ENCODE results near the gene RSAD1.
"Not testable (repeated sequence)": the region's sequence is repeated elsewhere in the genome, so short reads cannot be mapped to it uniquely, and the experiment has no call there.

Gene RSAD1

DNA sequence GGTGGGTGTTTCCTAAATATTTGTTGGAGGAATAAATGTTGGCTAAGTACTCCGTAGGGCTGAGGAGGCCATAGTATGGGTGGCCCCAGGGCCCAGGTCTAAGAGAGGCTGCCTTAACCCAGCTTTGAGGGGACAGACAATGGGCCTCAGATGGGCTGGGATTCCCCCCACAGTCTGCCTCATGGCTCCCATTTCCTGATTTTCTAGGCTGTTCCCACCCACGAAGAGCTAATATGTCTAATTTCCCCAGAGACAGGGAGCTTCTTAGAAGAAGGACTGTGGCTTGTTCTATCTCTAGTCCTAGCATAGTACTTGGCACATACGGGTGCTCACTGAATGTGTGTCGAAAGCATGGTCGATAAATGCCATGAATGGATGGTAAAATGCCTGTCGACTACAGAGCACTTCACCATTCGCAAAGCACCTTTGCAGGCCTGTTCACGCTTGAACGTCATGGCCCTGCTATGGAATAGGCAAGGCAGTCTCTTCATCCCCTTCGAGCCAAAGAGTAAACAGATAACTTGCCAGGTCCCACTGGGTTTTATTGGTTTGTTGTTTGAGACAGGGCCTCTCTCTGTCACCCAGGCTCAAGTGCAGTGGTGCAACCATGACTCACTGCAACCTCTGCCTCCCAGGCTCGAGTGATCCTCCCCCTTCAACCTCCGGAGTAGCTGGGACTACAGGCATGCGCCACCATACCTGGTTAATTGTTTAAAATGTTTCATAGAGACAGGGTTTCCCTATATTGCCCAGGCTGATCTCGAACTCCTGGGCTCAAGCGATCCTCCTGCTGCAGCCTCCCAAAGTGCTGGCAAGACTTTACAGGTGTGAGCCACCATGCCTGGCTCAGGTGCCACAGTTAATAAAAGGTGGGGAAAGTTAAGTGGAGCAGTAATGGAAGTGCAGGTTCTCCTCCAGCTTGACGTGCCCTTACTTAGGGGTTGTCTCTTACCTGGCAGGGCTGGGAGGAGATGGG, 19.7 kb upstream of the RSAD1 start:
- no peak for DNase-seq

DNA sequence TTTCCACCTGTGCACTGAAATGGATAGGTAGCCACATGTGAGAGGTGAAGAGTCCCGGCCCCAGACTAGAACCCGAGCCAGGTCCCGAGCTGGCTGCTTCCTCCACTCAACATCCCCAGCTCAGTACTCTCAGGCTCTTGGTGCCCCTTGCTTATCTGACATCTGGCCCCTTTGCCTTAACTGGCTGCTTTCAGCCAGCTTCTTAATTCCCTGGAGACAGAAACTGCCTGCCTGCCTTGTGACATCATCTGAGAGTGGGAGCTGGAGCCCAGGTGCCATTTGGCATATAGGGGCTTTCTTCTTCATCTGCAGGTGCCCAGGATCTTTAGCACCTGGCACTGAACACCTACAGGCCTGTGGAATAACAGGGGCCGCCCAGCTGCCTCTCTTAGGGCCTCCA, 18.9 kb upstream of the RSAD1 start:
- DNase-seq: no peak

DNA sequence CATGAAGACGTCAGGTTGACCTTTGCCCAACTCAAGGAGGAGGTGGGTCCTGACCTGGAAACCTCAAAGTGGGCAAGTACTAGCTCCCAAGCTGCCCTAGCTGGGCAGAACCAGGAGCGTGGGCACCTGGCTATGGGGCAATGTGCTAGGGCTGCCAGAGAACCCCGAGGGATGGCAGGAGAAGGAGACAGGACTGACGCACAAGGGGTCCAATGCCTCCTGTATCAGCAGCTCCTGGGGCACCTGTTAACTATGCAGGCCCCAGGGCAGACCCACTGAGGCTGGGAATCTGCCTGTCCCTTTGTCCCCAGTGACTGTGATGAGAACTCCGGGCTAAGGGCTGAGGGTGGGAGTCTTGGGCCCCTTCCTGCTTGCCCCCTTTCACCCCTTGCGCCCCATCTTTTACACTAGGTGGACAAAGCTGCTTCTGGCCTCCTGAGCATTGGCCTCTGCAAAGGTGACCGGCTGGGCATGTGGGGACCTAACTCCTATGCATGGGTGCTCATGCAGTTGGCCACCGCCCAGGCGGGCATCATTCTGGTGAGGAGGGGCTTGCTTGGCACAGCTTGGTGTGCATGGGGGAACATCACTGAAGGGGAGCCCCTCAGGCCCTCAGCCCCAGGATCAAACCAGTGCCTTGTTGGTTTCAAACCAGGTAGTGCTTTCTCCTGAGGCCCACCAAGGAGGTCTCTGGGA, 17.7 kb upstream of the RSAD1 start:
- no peak for DNase-seq

DNA sequence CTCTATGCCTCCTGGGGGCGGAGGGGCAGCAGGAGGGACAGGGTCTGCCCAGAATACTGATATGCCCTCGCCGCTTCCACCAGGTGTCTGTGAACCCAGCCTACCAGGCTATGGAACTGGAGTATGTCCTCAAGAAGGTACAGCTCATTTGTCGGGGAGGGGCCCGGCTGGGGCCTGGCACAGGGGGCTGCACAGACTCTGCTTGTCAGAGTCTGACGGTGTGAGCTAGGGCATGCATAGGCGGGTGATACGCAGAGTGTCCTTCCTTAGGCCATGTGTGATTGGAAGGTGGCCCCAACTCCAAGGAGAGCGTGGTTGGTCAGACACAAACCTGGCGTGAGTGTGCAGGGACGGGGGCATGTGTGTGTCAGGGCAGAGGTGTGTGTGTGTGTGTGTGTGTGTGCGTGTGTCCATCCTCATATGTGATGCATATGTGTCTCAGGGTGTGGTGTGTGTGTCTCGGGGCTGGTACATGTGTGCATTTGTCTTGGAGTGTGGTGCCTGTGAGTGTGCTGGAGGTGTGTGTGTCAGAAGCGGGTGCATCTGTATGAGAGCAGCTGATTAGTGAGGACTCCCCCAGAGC, 17.0 kb upstream of the RSAD1 start:
- DNase-seq: no peak

DNA sequence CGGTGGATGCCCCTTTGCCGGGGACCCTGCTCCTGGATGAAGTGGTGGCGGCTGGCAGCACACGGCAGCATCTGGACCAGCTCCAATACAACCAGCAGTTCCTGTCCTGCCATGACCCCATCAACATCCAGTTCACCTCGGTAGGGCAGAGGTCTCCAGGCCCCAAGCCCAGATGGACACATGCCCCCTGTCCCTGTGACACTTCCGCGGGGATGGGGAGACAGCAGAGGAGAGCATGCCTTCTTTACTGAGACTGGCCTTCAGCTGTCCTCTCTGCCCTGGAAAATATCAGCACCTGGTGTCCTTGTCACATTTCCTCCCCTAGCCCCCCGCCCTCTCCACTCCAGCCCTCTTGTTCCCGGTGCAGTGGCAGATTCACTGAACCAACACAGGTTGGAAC, 16.2 kb upstream of the RSAD1 start:
- DNase-seq: no peak

DNA sequence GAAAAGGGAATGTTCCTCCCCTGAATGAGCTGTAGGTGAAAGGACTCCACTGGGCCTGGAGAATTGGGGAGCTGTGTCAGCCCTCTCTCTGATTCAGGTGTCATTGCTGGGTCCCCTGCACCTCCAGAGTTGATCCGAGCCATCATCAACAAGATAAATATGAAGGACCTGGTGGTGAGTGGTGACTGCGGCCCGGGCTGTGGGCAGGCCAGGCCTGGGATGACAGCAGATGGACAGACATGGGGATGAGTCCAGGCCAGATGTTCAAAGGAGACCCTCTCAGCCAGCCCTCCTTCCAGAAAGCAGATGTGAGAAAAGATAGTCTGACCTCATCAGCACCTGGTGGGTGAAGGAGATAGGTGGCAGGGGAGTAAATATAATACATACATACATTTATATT, 14.5 kb upstream of the RSAD1 start:
- no peak for DNase-seq

DNA sequence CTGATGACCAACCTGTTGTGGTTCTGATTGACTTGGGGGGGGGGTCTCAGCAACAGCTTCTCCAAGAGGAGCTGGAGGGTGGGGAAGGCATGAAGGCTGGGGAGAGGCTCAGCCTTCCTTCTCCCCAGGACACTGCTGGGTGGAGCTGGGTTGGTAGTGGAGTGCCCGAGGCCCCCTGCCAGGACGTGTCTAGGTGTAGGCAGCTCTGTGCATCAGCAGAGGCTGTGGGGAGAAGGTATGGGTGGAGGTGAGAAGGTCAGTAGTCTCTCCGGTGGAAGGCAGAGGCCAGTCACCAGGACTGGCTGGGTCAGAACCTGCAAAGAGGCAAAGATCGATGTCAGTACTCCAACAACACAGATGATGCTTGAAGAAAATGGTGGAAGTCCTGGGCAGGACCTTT, 13.9 kb upstream of the RSAD1 start:
- no peak for DNase-seq

DNA sequence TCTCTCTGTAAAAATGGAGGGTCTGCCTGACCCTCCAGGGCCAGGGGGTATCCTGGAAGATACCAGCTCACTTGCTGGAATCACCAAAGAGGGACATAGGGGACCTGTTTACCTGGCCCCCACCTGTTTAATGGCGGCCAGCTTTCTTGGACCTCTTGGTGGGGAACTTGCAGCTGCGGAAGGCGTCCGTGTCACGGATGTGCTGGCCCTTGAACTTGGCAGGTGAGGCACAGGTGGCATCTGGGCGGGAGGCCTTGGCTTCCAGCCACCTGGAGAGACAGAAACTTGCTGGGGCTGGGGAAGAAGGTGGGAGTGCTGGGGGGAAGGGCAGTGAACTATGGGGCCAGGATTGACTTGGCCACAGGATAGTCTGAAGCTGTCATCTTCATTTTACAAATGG, 13.5 kb upstream of the RSAD1 start:
- DNase-seq: no peak

DNA sequence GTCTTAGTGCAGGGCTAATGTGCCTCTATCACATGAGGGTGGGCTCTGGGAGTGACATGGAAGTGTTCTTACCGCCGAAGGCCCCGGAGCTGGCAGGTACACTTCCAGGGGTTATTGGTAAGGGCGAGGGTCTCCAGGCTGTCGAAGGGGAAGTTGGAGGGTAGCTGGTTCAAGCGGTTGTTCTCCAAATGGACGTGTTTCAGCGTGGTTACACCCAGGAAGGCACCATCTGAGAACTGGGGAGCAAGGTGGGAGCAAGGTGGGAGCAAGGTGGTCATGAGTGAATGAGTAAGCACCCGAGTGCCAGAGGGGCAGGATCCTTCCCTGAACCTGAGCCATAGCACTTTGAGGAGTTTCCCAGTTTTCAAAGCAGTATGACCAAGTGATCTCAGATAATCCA, 13.0 kb upstream of the RSAD1 start:
- DNase-seq: no peak

DNA sequence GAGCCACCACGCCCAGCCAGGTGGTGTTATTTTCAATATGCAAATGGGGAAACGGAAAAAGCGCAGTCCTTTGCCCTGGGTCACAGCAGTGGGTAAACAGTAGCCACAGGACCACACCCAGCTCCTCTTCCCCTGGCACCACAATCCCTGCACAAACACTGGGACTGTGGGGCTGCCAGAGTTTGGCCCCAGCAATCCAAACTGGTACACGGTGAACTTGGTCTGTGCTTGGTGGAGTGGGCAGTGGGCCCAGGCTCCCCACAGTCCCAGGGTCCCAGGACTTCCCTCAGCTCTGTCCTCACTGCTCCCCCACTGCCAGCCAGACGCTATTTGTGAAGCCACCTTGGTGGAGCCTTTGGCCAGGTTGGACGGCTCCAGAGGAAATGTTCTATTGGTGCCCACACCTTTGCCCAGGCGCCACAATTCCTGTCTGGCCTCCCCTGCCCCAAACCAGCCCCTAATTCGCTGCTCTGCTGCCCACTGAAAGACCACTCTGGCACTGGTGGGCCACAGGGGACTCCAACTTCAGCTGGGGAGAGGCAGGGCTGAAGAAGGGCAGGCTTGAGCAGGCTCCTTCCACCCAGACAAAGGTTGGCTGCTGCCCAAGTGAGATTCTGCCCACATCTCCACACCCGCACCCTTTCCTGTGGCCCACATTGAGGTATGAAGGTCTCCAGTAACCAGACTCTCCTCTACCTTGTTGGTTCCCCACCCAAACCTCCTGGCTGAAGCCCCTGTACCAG, 12.1 kb upstream of the RSAD1 start:
- no peak for DNase-seq

DNA sequence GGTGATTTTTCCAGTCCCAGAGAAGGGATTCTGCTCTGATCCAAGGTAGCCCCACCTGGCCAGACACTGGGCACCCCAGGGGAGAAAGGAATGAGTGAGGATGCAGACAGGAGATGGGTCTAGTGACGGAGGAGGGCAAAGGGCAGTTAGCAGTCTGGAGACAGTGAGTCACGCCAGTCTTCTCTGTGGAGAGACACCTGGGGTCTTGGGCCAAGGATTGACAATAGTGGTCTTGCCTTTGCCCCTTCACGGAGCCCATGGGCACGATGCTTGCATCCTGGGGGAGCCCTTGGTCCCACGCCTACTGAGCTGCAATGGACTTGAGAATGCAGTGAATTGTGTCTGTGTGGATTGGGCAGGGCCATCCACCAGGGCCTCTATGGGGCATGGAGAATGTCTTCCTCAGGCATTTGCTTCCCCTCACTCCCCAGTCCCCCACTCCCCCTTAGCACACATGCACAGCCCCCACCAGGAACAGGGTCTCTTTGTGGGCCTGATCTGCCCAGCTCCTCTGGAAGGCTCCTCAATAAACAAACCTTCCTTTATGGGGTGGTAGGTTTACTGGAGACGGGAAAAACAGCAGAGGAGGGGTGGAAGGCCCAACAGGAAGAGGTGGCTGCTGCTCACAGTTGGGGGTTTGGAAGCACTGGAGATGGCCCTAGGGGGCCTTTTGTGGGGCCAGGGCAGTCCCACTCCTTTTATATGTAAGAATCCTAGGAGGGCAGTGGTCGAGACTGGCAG, 11.4 kb upstream of the RSAD1 start:
- no peak for DNase-seq

DNA sequence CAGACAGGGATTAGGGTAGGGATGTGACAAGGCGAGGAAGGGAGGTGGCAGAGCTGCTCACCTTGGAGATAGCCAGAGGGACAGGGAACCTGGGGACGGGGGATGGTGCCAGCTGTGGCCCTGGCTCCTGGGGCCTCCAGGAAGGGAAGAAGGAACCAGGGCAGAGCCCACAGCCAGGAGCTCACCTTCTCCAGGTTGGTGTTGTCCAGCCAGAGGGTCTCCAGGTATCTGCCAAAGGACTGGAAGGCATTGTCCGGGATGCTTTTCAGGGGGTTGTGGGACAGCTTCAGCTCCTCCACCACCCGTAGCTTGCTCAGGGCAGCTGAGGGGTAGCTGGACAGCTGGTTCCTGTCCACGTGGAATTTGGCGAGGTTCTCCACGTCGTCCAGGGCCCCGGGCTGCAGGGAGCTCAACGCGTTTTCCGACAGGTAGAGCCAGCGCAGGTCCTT, 10.8 kb upstream of the RSAD1 start:
- DNase-seq: no peak

DNA sequence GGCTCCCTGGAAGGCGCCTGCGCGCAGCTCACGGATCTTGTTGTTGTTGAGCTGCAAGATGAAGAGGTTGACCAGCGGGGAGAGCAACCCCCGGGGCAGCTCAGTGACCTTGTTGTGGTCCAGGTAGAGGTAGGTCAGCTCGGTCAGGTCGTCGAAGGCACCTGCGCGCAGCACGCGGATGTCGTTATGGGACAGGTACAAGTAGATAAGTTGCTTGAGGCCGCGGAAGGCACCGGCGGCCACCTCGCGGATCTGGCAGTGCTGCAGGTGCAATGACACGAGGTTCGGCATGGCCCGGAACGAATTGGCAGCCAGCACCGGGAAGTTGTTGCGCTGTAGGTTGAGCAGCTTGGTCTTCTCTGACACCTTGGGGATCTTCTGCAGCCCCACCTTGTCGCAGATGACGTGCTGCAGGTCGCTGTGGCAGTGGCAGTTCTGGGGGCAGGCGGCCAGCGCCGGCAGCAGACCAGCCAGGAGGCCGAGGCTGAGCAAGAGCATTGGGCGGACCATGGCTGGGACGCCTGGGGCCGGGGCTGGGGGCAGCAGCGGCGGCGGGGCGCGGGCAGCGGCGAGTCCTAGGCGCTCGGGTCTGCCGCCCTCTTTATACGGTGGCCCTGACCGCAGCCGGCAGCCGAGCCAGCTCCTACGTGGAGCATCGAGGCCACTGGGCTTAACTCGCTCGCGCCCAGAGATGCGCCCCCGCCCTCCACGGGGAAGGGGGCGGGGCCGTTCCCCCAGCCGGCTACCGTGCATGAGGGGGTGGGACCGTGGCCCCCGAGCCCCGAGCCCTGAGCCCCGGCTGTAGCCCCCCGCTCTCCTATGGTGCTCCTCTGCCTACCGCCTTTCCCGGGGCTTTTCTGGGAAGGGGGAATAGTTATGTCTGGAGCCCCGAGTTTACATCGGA, 10.1 kb upstream of the RSAD1 start, which contains the start of gene CHAD:
Gene CHAD, minus strand, starts transcription at position 577 of the 904 bp plus-strand sequence. Its CDS starts 67 bp downstream, at position 510.
- DNase-seq: no peak

DNA sequence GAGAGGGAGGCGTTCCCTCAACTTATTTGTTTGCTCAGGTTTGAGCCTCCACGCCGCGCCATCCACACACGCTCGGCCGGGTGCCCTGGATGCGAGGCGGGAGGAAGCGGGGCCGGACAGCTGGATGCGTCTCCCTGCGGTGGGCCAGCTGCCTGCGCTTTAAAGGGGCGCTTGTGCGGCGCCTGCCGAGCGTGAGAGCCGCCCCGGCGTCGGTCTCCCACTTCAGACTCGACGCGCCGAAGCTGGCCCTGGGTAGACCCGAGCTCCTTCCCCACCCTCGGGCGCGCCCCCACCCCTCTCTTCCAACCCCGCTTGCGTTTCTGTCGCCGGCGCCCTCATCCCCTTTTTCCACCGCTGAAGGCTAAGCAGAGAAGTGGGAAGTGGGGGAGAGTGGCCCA, 9.5 kb upstream of the RSAD1 start:
- no peak for DNase-seq

DNA sequence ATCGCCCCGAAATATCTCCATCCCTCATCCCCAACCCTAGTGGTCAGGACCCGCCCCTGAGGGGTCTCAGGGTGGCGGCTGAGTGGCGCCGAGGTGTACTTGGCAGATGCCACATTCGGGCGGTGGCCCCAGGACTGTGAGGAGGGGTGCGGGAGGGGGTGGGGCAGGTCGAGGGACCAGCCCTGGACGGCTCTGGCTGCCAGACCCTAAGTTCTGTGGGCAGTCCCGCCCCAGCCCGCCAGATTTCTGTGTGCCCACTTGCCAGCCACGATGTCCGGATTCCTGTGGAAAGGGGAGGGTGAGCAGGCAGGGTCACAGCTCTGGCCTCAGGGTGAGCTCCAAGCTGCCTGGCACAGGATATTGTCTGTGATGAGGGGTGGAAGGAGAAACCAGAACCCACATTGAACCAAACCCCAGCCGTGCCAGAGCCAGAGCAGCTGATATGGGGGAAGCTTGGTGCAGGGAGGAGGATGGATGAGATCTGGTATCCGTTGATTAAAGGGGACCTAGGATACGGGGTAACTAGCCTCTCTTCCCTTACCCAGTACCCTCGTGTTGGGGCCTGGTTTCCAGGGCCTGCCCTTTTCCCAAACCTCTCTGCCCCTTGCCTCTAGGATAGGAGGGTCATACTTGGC, 8.9 kb upstream of the RSAD1 start:
- no peak for DNase-seq

DNA sequence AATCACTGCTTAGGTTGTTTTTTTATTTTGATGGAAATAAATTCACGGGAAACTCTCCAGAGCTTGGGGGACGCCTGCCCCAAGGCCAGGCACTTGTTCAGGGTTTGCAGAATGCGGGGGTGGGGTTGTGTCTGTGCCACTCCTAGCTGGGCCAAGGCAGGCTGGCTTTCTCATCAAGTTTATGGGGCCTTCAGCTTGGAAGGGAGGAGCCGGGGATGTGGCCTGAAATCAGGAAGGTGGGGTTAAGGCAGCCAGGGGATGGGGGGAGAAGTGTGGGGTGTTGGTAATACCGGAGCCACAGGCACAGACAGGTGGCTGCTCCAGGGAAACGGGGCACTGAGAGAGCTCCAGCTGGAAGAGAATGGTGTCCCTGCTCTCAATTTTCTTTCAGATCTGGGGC, 8.2 kb upstream of the RSAD1 start:
- no peak for DNase-seq

DNA sequence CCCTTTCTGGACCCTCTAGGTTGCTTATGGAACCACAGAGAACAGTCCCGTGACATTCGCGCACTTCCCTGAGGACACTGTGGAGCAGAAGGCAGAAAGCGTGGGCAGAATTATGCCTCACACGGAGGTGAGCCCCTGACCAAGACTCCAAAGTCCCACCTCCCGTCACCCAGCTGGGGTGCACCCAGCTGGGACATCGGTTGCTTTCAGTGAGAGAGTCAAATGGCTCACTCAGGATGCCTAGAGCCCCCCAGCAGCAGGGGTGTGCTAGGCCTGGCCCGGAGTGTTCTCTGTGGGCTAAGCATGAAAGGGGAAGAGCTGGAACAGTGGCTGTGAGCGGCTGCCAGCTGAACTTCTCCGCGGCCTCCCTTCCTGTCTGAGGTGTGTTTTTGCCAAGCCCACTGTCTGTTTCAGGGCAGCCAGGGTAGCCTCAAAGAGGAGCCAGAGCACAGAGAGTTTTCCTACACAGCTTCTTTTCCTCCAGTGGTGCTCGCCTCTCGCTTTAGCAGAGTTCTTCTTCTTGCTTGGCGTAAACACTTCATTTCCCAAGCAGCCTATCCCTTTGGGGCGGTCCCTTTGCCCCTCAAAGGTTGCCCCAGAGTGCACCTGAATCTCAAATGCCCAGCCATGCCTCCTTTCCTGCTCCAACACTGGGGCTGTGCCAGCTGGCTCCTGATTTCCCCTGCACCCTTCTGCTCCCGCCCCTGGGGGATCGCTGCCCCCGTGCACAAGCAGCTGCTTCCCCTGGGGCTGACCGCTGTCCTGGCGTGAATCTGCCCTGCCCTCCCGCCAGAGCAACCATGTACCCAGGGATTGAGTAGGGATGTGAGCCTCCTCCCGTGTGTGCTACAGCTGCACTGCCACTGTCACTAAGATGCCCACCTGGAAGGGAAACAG, 7.4 kb upstream of the RSAD1 start:
- no peak for DNase-seq

DNA sequence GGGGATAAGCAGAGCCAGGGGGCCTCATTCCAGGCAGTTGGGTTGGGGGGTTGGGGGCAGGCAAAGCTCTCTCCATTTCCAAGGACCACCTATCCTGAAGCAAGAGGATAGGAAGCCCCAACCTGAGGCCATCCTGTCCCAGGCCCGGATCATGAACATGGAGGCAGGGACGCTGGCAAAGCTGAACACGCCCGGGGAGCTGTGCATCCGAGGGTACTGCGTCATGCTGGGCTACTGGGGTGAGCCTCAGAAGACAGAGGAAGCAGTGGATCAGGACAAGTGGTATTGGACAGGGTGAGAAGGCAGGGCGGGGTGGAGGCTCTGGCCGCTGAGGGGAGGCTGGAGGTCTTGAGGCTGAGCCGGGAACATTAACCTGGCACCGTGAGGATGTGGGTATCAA, 6.4 kb upstream of the RSAD1 start:
- DNase-seq: no peak

DNA sequence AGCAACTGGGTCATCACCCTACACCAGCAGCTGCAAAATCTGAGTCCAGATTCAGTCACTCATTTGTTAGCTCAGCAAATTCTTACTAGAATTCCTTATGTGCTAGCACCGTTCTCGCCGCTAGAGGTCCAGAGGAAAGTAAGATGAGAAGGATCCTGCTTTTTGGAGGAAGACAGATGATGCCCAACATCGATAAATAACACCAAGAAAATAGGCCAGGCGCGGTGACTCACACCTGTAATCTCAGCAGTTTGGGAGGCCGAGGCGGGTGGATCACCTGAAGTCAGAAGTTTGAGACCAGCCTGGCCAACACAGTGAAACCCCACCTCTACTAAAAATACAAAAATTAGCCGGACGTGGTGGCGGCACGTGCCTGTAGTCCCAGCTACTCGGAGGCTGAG, 5.9 kb upstream of the RSAD1 start:
- not testable (repeated sequence) for DNase-seq

DNA sequence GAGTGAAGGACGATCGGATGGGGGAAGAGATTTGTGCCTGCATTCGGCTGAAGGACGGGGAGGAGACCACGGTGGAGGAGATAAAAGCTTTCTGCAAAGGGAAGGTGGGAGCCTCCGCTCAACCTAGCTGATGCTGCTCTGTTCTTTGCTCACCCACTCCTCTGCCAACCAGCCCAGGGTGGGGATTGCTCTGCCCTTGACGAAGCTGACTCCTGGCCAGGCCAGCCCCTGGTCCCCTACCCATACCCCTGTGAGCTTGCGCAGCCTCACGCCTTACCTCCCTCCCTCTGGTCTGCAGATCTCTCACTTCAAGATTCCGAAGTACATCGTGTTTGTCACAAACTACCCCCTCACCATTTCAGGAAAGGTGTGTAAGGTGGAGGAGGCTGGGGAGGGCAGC, 4.8 kb upstream of the RSAD1 start:
- no peak for DNase-seq
